Measurements from ENCODE around the gene FDPS. TPM values are rescaled to one million over a fixed set of nuclear protein-coding genes. Genes with fewer than 3 reads are reported as not detected.

Gene FDPS
- total and polyA plus RNA-seq, 2 experiments from 2014 or later = 167 to 565 TPM

DNA sequence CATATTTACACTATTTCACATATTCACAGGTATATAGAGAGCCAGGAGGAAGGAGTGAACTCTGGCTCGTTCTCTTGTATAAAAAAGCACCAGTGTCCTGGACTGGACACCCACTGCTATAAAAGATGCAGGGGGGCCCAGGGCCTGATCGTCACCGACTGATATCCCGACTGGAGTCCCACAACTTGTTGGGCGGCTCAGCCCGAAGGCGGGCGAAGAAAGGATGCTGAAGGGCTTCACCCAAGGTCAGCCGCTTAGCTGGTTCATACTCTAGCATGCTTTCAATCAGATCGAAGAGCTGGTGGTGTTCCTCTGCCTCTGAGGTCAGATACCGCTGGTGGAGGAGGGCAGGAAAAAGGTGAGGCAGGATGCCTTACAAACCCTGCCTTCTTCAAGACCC is 45.6 kb upstream of the FDPS start:
- Histone ChIP-seq H3K4me3 (no peak overlapping the region), H3K4me1 (ENCODE audit: low read depth) (peaks cover 7% of the 10 kb centered on the region), H3K36me3 (peaks cover 45% of the 10 kb centered on the region), H3K27ac (peak overlapping the region; percentile 64), H3K9me3 (ENCODE audit: low read depth) (no peaks in the 10 kb centered on the region), H3K27me3 (no peaks in the 10 kb centered on the region)
- no peak for DNase-seq (ENCODE audit: low read depth in 1 of 2, low spot score in 1 of 2)
- TF ChIP-seq, protein P1, sequence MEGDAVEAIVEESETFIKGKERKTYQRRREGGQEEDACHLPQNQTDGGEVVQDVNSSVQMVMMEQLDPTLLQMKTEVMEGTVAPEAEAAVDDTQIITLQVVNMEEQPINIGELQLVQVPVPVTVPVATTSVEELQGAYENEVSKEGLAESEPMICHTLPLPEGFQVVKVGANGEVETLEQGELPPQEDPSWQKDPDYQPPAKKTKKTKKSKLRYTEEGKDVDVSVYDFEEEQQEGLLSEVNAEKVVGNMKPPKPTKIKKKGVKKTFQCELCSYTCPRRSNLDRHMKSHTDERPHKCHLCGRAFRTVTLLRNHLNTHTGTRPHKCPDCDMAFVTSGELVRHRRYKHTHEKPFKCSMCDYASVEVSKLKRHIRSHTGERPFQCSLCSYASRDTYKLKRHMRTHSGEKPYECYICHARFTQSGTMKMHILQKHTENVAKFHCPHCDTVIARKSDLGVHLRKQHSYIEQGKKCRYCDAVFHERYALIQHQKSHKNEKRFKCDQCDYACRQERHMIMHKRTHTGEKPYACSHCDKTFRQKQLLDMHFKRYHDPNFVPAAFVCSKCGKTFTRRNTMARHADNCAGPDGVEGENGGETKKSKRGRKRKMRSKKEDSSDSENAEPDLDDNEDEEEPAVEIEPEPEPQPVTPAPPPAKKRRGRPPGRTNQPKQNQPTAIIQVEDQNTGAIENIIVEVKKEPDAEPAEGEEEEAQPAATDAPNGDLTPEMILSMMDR (IDR thresholded peaks at IDR 0.05; ENCODE audit: low read depth, low read length) = no peak

DNA sequence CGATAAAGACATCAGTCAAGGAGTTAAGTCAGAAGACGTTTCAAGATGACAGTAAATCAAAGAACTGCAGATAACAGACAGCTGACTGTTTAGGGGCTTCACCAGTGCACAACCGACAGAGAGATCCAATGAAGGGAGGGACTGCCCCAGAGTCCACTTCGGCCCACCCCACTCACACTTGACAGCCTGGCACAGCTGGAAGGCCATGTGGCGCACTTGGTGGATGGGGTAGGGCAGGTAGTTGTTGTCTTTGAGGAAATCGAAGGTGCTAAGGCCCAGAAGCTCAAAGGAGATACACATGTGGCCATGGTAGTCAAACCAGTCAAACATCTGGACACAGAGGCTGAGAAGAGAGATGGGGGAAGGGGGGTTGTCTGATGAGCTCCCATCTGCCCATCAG is 42.1 kb upstream of the FDPS start:
- H3K4me3 ChIP-seq = no peak overlapping the region
- H3K9me3 ChIP-seq (ENCODE audit: low read depth) = no peaks in the 10 kb centered on the region
- no peaks in the 10 kb centered on the region for H3K4me1 ChIP-seq (ENCODE audit: low read depth)
- DNase-seq (ENCODE audit: low read depth in 1 of 2, low spot score in 1 of 2) = no peak
- H3K27ac ChIP-seq = peak overlapping the region; percentile 9
- H3K36me3 ChIP-seq = peaks cover 66% of the 10 kb centered on the region
- H3K27me3 ChIP-seq = no peaks in the 10 kb centered on the region
- TF ChIP-seq, protein P1 (IDR thresholded peaks at IDR 0.05; ENCODE audit: low read depth, low read length) = no peak

DNA sequence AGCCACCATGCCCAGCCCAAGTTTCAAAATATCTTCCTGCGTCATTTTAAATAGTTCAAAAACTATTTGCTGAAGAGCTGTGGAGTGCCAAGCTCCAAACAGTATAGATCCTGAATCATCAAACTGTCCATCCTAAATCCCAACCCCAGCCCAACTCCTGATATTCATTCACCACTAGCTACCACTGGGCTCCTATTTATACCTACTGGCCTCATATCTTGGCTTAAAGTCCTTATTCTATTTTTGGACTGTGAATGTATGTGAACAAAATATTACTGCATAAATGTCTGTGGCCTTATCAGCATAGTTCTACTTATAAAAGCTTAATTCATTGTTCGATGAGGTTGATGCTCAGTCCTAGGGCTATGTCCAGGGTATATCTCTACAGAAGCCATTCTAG is 41.3 kb upstream of the FDPS start:
- Histone ChIP-seq H3K27me3 (no peaks in the 10 kb centered on the region), H3K36me3 (peaks cover 66% of the 10 kb centered on the region), H3K9me3 (ENCODE audit: low read depth) (no peaks in the 10 kb centered on the region), H3K27ac (peak overlapping the region; percentile 54), H3K4me3 (no peak overlapping the region), H3K4me1 (ENCODE audit: low read depth) (peaks cover 6% of the 10 kb centered on the region)
- TF ChIP-seq, protein P1 (IDR thresholded peaks at IDR 0.05; ENCODE audit: low read depth, low read length) = no peak
- DNase-seq (ENCODE audit: low read depth in 1 of 2, low spot score in 1 of 2) = no peak

DNA sequence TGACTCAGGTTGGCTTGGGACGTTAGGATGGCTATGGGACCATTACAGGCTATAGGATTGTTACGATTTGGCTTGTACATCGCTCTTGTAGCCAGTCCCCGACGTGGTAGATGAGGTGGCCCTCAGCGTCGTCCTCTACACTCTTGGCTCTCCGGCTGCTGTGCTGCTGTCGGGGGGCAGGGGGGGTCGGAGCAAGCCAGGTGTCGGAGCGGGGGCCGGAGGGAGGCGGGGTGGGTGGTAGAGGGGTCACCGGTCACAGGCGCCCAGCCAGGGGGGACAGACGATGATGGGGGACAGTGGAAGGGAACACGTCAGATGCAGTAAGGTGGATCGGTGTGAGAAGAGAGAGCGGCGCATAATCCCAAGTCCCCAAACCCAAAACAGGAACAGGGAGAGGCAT is 40.0 kb upstream of the FDPS start:
- TF ChIP-seq, protein P1 (IDR thresholded peaks at IDR 0.05; ENCODE audit: low read depth, low read length) = no peak
- no peaks in the 10 kb centered on the region for H3K9me3 ChIP-seq (ENCODE audit: low read depth)
- no peak overlapping the region for H3K4me3 ChIP-seq
- H3K36me3 ChIP-seq = peaks cover 59% of the 10 kb centered on the region
- DNase-seq (ENCODE audit: low read depth in 1 of 2, low spot score in 1 of 2) = no peak
- H3K4me1 ChIP-seq (ENCODE audit: low read depth) = peaks cover 7% of the 10 kb centered on the region
- no peak overlapping the region for H3K27ac ChIP-seq
- no peaks in the 10 kb centered on the region for H3K27me3 ChIP-seq

DNA sequence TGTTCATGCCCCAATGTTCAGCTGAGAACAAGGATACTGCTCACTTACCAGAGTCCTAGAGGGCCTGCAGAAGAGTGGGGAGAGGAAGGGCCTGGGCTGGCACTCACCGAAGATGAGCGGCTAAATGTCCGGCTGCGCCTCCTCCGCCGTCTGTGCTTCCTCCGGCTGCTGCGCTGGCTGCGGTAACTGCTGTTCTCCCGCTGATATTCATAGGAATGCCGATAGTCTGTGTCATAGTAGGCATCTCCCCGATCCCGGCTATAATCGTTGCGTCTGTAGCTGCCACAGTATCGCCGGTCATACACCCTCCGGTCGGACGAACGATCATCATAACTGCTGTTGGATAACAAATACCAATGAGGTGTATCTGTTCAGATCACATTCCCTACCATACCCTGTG is 39.3 kb upstream of the FDPS start:
- Histone ChIP-seq H3K9me3 (ENCODE audit: low read depth) (no peaks in the 10 kb centered on the region), H3K36me3 (peaks cover 52% of the 10 kb centered on the region), H3K4me3 (no peak overlapping the region), H3K27me3 (no peaks in the 10 kb centered on the region), H3K4me1 (ENCODE audit: low read depth) (peaks cover 11% of the 10 kb centered on the region), H3K27ac (no peak overlapping the region)
- DNase-seq (ENCODE audit: low read depth in 1 of 2, low spot score in 1 of 2) = no peak
- TF ChIP-seq, protein P1 (IDR thresholded peaks at IDR 0.05; ENCODE audit: low read depth, low read length) = no peak
